ENCODE measurements around the gene CDV3.

GRCh38 chr3:133562376-133562775 lies 11.1 kb upstream of the CDV3 start:
- TF ChIP-seq, protein P1, sequence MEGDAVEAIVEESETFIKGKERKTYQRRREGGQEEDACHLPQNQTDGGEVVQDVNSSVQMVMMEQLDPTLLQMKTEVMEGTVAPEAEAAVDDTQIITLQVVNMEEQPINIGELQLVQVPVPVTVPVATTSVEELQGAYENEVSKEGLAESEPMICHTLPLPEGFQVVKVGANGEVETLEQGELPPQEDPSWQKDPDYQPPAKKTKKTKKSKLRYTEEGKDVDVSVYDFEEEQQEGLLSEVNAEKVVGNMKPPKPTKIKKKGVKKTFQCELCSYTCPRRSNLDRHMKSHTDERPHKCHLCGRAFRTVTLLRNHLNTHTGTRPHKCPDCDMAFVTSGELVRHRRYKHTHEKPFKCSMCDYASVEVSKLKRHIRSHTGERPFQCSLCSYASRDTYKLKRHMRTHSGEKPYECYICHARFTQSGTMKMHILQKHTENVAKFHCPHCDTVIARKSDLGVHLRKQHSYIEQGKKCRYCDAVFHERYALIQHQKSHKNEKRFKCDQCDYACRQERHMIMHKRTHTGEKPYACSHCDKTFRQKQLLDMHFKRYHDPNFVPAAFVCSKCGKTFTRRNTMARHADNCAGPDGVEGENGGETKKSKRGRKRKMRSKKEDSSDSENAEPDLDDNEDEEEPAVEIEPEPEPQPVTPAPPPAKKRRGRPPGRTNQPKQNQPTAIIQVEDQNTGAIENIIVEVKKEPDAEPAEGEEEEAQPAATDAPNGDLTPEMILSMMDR (IDR thresholded peaks at IDR 0.05; ENCODE audit: borderline replicate concordance, extremely low read depth, low read length, poor library complexity, severe bottlenecking): no peak
- TF ChIP-seq EZH2 (IDR thresholded peaks at IDR 0.05; ENCODE audit: borderline replicate concordance, low read depth, low read length, severe bottlenecking): no peak
